SH-SY5Y (cell line): Measurements from ENCODE around the gene CERCAM.

Experiments
- GATA2 ChIP-seq: IDR thresholded peaks from 2 replicates; pipeline ENCODE4 v1.6.1; 2011; ENCODE audit warnings: mild to moderate bottlenecking, low read depth, low read length
- GATA3 ChIP-seq: IDR thresholded peaks from 2 replicates; pipeline ENCODE4 v1.6.1; 2011; ENCODE audit warnings: low read depth, mild to moderate bottlenecking, low read length, moderate library complexity

- no peak for TF ChIP-seq GATA2
- TF ChIP-seq GATA3: no peak
These were observed 35.7 kb upstream of the CERCAM start for GRCh38 chr9:128384801-128385495.
